Measurements from ENCODE around the gene GGTLC1. TPM values are rescaled to one million over a fixed set of nuclear protein-coding genes. Genes with fewer than 3 reads are reported as not detected.
A peak's percentile ranks its signal among the peaks of the same experiment; 100 is the strongest.
"Not testable (repeated sequence)": the region's sequence is repeated elsewhere in the genome, so short reads cannot be mapped to it uniquely, and the experiment has no call there.

GGTLC1 gene
- total RNA-seq, 4 donors from 2014 or later: not detected

DNA sequence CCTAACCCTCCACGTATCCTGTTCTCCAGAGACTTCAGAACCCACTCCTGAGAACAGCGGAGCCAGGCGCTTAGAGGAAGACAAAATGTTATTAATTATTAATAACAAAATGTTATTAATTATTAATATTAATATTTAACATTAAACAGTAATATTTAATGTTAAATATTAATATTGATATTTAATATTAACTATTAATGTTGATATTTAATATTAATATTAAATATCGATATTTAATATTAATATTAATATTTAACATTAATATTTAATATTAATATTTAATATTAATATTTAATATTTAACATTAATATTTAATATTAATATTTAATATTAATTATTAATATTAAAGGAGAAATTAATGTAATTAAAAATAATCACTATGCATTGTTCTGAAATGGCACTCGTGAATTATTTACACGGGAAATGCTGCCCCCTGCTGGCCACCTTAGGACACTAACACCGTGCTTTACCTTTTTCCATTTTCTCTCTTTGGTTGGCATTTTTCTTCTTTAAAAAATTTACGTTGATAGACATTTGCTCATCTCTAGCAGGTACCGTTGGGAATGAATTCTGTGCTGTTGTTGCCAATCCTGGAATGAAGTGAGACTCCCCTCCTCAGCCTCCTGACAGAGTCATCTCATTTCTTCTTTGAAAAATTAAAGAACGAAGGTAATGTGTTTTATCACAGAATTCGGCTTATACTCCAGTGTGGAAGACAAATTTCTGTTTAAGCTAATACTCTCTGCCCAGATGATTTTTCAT is 7.5 kb upstream of the GGTLC1 start:
- no peaks in the 10 kb centered on the region for H3K4me1 ChIP-seq
- no peak overlapping the region for H3K27ac ChIP-seq
- TF ChIP-seq, protein P1, sequence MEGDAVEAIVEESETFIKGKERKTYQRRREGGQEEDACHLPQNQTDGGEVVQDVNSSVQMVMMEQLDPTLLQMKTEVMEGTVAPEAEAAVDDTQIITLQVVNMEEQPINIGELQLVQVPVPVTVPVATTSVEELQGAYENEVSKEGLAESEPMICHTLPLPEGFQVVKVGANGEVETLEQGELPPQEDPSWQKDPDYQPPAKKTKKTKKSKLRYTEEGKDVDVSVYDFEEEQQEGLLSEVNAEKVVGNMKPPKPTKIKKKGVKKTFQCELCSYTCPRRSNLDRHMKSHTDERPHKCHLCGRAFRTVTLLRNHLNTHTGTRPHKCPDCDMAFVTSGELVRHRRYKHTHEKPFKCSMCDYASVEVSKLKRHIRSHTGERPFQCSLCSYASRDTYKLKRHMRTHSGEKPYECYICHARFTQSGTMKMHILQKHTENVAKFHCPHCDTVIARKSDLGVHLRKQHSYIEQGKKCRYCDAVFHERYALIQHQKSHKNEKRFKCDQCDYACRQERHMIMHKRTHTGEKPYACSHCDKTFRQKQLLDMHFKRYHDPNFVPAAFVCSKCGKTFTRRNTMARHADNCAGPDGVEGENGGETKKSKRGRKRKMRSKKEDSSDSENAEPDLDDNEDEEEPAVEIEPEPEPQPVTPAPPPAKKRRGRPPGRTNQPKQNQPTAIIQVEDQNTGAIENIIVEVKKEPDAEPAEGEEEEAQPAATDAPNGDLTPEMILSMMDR (IDR thresholded peaks at IDR 0.05): peak in 3 of 4 experiments; percentile 61 to 70 (median 70)
- TF ChIP-seq POLR2AphosphoS5 (IDR thresholded peaks at IDR 0.05) (no peak), EP300 (IDR thresholded peaks at IDR 0.05) (no peak), POLR2A (IDR thresholded peaks at IDR 0.05) (no peak)
- ATAC-seq: no peak
- no peaks in the 10 kb centered on the region for H3K9me3 ChIP-seq
- no peak overlapping the region for H3K4me3 ChIP-seq
- H3K36me3 ChIP-seq: no peaks in the 10 kb centered on the region
- H3K27me3 ChIP-seq: peaks cover 27% of the 10 kb centered on the region
- 39 to 40% methylated on average over 10 to 11 of the region's 11 CpGs for WGBS, 2 donors (ENCODE audit: low coverage in 1 of 2)

DNA sequence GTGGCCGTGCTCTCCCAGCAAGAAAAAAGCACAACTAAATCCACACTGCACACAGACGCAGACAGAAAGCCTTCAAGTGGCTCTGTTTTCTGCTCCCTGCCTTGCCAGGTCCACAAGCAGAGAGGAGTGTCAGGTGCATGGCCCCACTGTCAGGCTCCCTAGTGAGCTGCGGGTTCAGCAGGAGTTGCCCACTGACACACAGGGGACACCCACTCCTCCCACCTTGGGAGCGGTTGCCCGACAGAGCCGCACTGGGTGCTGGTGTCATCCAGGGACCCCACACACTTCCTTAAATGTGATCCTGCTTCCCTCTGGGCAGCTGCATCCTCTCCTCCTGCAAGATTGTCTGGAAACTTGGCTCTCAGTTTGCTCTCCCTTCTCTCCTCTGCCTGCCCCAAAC is 6.7 kb upstream of the GGTLC1 start:
- ATAC-seq, H3K36me3 ChIP-seq, H3K4me1 ChIP-seq, H3K27ac ChIP-seq, H3K4me3 ChIP-seq, H3K9me3 ChIP-seq: not testable (repeated sequence)
- H3K27me3 ChIP-seq: peaks cover 27% of the 10 kb centered on the region
- no CpG with 5 or more reads among the region's 6 CpGs for WGBS, 2 donors (ENCODE audit: low coverage in 1 of 2)

DNA sequence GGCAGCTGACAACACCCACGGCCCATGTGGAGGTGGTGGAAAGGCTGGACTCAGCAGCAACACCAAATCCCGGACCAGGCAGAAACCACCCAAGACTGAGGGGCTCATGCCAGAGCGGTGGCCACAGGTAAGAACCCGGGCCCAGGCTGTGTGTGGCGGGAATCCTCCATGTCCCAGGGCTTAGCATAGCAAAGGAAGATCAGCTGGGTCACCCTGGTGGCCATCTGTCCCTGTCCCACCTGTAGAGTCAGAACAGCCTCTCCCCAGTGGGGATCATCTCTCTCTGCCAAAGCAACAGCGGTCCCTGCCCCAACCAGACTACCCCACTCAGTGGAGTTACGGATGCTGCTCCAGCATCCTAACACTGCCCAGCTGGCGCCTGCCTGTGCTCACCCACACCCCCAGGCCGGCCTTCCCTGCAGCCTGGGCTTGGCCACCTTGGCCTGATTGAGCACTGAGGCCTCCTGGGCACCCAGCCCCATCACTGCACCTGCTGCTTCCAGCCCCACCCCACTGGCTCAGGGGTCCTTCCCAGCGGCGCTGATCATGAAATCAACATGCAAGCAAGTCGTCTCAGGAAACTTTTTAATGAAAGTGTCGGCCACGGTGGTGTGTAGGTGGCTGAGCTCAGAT is 5.5 kb upstream of the GGTLC1 start:
- not testable (repeated sequence) for ATAC-seq, H3K36me3 ChIP-seq, H3K9me3 ChIP-seq, H3K4me1 ChIP-seq, H3K27ac ChIP-seq, H3K4me3 ChIP-seq
- WGBS, 2 donors (ENCODE audit: low coverage in 1 of 2): no CpG with 5 or more reads among the region's 14 CpGs
- peaks cover 23% of the 10 kb centered on the region for H3K27me3 ChIP-seq

DNA sequence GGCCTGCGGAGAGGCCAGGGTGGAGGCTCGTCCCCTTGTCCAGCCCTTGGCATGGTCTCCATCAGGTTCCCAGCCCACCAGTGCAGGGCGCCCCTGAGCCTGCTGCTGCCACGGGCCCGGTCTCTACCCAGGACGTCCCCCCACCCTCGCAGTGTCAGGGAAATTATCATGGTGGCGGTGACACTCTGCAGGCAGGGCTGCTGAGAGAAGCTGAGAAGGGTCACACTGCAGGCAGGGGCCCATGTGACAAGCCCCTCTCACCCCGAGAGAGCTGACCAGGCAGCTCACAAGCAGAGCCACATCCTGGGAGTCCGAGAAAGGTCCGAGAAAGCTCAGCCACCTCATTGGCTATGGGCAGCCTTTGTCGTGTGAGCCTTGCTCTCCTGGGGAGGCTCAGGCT is 4.9 kb upstream of the GGTLC1 start:
- WGBS, 2 donors (ENCODE audit: low coverage in 1 of 2): no CpG with 5 or more reads among the region's 12 CpGs
- H3K9me3 ChIP-seq, H3K4me3 ChIP-seq, H3K27ac ChIP-seq, H3K4me1 ChIP-seq, ATAC-seq, H3K36me3 ChIP-seq: not testable (repeated sequence)
- peaks cover 16% of the 10 kb centered on the region for H3K27me3 ChIP-seq

DNA sequence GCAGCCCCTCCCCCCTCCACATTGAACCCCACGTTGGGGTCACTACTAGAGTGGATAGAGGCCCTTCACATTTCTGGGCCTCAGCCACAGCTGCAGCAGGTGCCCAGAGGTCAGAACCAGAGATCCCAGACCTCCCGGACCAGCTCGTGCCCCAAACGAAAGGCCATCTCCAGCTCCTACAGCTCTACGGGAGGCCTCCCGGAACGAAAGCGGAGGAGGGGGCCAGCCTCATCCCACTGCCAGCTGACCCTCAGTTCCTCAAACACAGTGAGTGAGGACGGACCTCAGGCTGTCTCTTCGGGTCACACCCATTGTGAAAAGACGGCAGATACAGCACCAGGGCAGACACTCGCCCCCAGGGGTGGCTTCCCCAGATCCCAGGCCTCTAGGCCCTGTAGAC is 1.7 kb upstream of the GGTLC1 start:
- 80% methylated on average over 1 of the region's 12 CpGs; no CpG with 5 or more reads in 1 of the 2 donors for WGBS, 2 donors (ENCODE audit: low coverage in 1 of 2)
- not testable (repeated sequence) for H3K27ac ChIP-seq, H3K4me3 ChIP-seq, H3K9me3 ChIP-seq, H3K4me1 ChIP-seq, H3K27me3 ChIP-seq, H3K36me3 ChIP-seq, ATAC-seq

DNA sequence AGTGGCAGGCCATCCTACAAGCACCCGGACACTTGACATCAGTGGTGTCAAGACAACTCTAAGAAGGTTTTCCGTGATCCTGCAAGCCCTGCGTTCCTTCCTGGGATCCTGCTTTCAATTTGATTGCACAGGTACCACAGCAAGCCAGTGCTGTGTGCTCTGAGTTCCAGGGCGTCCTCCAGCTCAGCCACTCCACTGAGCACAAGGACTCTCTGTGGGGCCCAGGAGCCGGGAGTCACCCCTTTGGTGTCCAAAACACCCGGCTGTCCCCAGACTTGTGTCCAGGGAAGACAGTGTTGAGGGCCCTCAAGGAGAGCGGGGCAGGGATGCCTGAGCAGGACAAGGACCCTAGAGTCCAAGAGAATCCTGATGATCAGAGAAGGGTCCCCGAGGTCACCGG is 387 bp upstream of the GGTLC1 start:
- WGBS, 2 donors (ENCODE audit: low coverage in 1 of 2): 100% methylated on average over 1 of the region's 9 CpGs; no CpG with 5 or more reads in 1 of the 2 donors
- H3K27ac ChIP-seq, H3K36me3 ChIP-seq, H3K4me1 ChIP-seq, H3K9me3 ChIP-seq, H3K27me3 ChIP-seq, H3K4me3 ChIP-seq, ATAC-seq: not testable (repeated sequence)

DNA sequence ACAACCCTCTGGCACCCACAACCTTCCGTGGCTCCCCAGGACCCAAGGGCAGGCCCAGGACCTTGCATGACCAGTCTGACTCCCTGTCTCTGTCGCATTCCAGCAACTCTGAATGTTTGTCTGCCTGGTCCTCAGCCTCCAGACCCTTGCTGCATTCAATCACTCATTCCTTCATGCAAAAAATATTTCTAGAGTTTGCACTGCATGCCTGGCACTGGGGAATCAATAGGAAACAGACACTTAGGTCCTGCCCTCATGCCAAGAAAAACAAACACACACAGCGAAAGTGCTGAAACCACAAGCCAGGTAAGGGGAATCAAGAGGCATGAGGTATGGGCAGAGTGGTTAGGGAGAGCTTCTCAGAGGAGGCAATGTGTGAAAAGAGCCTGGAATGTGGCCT is 1.9 kb downstream of the GGTLC1 start:
- not testable (repeated sequence) for H3K4me1 ChIP-seq, H3K27me3 ChIP-seq, H3K9me3 ChIP-seq, ATAC-seq, H3K27ac ChIP-seq, H3K4me3 ChIP-seq, H3K36me3 ChIP-seq
- 72% methylated on average over 2 of the region's 3 CpGs; no CpG with 5 or more reads in 1 of the 2 donors for WGBS, 2 donors (ENCODE audit: low coverage in 1 of 2)

DNA sequence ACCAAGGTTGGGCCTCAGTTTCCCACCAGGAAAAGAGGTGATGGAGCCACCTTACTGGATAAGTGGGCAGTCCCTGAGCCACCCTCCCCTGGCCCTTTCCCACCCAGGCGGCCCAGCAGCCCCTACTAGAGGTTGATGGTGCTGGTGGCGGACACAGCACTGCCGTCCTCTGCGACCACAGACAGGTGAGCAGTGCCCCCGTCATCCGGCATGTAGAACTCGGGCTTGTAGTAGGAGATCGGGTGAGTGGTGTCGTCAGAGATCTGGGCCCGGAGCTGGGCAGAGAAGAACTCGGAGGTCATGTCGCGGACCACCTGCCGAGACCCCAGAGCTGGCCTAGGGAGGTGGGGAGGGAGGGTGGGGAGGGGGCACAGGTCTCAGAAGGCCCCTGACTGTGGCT is 2.3 kb downstream of the GGTLC1 start:
- H3K27me3 ChIP-seq, H3K4me3 ChIP-seq, ATAC-seq, H3K4me1 ChIP-seq, H3K36me3 ChIP-seq, H3K27ac ChIP-seq, H3K9me3 ChIP-seq: not testable (repeated sequence)
- WGBS, 2 donors (ENCODE audit: low coverage in 1 of 2): no CpG with 5 or more reads among the region's 14 CpGs

DNA sequence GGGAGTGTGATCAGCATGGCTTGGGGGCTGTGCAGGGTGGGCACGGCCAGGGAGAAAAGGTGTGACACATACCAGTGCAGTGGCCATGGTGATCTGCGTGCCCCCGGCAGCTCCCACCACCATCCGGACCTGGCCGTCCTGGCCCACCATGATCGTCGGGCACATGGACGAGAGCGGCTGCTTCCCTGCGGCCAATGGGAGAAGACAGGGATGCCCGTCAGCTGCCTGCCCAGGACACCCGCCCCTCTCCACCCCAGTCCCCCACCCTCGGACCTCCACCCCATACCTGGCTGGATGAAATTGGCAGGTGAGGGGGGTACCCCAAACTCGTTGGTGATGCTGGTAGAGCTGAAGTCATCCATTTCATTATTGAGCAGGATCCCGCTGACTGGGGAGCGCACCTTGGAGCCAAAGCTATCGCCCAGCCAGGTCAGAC is 2.8 kb downstream of the GGTLC1 start:
- not testable (repeated sequence) for H3K9me3 ChIP-seq, H3K27me3 ChIP-seq, H3K27ac ChIP-seq, ATAC-seq, H3K4me1 ChIP-seq, H3K36me3 ChIP-seq, H3K4me3 ChIP-seq
- no CpG with 5 or more reads among the region's 17 CpGs for WGBS, 2 donors (ENCODE audit: low coverage in 1 of 2)

DNA sequence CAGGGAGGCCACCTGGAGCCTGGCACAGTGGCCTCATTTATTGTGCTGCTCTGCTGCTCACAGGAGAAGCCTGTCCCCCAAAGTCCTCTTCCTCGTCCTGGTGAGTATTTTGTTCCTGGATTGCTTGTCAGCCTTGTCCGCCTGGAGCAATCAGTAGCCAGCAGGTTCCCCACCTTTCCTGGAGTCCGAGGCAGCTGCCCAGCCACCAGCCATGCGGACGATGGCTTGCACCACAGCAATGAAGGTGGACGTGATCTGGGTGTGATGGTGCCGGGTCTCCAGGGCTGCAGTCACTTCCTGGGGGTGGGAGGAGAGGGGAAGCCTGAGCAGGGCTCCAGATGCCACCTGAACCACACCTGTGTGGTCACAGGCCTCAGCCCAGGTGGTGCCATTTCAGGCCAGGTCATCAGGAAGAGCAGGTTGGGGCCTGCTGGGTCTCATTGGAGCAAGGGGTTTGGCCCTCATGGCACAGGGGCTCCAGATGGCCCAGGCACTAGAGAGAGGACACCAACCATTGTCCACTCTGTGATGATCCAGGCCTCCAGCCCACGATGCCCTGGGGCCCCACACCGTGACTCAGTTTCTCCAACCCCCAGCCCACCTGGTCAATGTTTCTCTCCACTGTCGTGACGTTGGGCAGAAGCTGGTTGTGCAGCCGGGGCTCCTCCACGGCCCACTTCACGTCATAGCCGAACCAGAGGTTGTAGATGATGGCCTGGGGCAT is 3.4 kb downstream of the GGTLC1 start:
- H3K4me3 ChIP-seq, ATAC-seq, H3K27me3 ChIP-seq, H3K4me1 ChIP-seq, H3K9me3 ChIP-seq, H3K27ac ChIP-seq, H3K36me3 ChIP-seq: not testable (repeated sequence)
- WGBS, 2 donors (ENCODE audit: low coverage in 1 of 2): 60% methylated on average over 1 of the region's 15 CpGs; no CpG with 5 or more reads in 1 of the 2 donors
